Activated naive CD4-positive, alpha-beta T cell treated with anti-CD3 and anti-CD28 coated beads for 36 hours (primary cell): Measurements from ENCODE around the gene ADGRD2. TPM values are rescaled to one million over a fixed set of nuclear protein-coding genes. Genes with fewer than 3 reads are reported as not detected.

ENCODE experiments used
- CTCF ChIA-PET: fragments of 350-600 bp; sonication (Branson Sonifier 250); formaldehyde crosslinking; loops from one replicate; lab custom pipeline; 2021; ENCODE audit warnings: antibody characterized with exemption; lab: Charles Lee
- DNase-seq: peaks from one replicate; pipeline ENCODE4 v3.0.0-alpha.2; 2020
- H3K27ac Mint-ChIP-seq: one replicate; pipeline ENCODE4 v1.8.0; 2021; ENCODE audit warnings: mild to moderate bottlenecking, mixed read lengths
- H3K27me3 Mint-ChIP-seq: one replicate; pipeline ENCODE4 v1.8.0; 2021; ENCODE audit warnings: low read depth, mixed read lengths
- H3K36me3 Mint-ChIP-seq: one replicate; pipeline ENCODE4 v1.8.0; 2021; ENCODE audit warnings: low read depth, mixed read lengths
- H3K4me1 Mint-ChIP-seq: one replicate; pipeline ENCODE4 v1.8.0; 2021; ENCODE audit warnings: low read depth, mixed read lengths
- H3K4me3 Mint-ChIP-seq: one replicate; pipeline ENCODE4 v1.8.0; 2021; ENCODE audit warnings: mild to moderate bottlenecking, moderate library complexity, mixed read lengths
- H3K9me3 Mint-ChIP-seq: one replicate; pipeline ENCODE4 v1.8.0; 2021; ENCODE audit warnings: mixed read lengths
- intact Hi-C: fragments of 100-400 bp; cut with micrococcal nuclease; formaldehyde crosslinking; loops from one replicate; pipeline ENCODE4 v1.15.1; 2023
- total RNA-seq, 2 experiments: library from RNA; stranded (reverse); gene quantifications; one replicate each; pipeline ENCODE4 v1.2.3, GENCODE V29; 2021

ADGRD2 gene
- total RNA-seq, 2 experiments from 2014 or later = not detected

DNA sequence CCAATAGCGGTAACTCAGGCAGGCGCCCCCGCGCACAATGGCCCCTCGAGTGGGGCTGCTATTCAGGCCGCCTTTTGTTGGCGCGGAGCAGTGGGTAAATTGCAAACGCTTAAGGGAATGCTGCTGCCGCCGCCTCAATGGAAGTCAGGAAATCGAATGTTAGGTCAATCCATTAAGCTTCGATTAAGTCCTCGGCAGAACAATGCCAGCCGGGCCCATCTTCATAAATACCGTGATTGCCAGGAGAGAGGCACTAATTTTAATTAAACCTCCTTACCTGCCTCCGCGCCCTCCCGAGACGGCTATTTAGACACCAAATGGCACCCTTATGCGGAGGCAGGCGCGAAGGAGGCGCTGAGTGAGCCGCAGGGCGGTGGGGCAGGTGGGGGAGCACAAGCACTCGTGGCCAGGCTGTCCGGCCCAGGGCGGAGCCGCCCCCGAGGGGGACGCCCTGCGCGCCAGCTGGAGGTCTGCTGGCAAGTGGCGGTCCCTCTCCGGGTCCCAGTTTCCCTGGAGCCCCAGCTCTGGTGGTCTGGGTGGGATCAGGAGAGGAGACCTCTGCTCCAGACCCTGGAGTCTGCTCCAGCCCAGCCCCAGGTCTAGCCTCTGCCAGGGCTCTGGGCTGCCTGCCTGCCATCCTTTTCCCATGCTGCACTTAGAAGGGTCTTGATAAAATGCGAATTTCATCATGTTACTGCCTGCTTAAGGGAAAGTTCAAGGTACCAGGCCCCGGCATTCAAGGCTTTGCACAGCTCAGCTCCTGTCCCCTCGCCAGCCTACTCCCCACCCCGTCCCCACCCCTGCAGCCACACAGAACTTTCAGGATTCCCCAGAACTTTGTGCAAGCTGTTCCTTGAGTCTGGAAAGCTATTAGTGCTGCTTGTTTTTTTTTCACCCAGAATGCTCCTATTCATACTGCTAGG lies 37.3 kb downstream of the ADGRD2 start:
- H3K4me1 Mint-ChIP-seq = no peaks in the 10 kb centered on the region
- H3K36me3 Mint-ChIP-seq = no peaks in the 10 kb centered on the region
- intact Hi-C loops = no loop called here
- no peaks in the 10 kb centered on the region for H3K9me3 Mint-ChIP-seq
- DNase-seq = no peak
- H3K27me3 Mint-ChIP-seq = no peaks in the 10 kb centered on the region
- CTCF ChIA-PET = interaction anchor here (0.6 kb wide), 1 partner anchor 144 kb away, joined by 4 read pairs; no protein-coding TSS in a partner anchor
- no peak overlapping the region for H3K4me3 Mint-ChIP-seq
- H3K27ac Mint-ChIP-seq = no peak overlapping the region

DNA sequence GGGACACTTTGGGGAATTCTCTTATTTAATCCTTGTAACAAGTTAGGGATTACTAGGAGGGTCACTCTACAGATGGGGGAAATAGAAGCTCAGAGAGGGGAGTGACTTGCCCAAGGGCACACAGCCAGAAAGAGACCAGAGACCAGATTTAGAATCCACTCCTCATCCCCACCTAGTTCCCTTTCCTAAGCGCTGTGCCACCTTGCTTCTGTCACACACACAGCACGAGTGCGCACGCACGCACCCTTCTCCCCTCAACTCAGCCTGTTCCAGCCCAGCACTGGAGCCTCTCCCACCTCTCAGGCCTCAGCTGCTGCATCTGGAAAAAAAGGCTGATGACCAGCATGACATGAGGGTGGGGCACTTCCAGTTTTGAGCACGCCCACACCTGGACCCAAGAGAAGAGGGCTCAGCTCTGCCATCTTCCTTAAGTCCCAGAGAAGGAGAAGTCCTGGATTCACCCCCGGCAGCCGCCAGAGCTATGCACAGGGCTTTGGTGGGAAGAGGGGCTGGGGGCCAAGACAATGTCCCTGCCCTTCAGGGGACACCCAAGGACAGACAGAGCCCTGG lies 38.5 kb downstream of the ADGRD2 start:
- H3K27ac Mint-ChIP-seq = no peak overlapping the region
- no peaks in the 10 kb centered on the region for H3K36me3 Mint-ChIP-seq
- no peaks in the 10 kb centered on the region for H3K4me1 Mint-ChIP-seq
- DNase-seq = no peak
- CTCF ChIA-PET = no interaction called here
- no peaks in the 10 kb centered on the region for H3K27me3 Mint-ChIP-seq
- intact Hi-C loops = no loop called here
- no peak overlapping the region for H3K4me3 Mint-ChIP-seq
- H3K9me3 Mint-ChIP-seq = no peaks in the 10 kb centered on the region

DNA sequence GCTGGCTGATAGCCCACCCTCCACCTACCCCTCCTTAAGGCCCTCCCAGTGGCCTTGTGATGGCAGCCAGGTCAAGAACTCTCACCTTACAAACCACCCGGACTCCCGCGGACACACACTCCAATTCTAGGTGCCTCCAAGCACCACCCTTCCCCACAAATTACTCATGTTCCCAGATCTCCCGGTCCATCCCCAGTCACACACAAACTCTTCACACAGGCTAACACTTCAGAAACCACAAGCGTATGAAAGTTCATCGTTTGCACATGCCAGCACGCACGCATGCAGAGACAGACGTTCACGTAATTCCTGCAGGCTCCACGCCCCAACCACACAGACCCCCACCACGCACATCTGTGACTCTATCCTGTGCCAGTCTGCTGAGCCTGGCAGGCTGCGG lies 39.0 kb downstream of the ADGRD2 start:
- Mint-ChIP-seq H3K27ac (no peak overlapping the region), H3K4me1 (peaks cover 1% of the 10 kb centered on the region), H3K27me3 (no peaks in the 10 kb centered on the region), H3K36me3 (no peaks in the 10 kb centered on the region), H3K4me3 (no peak overlapping the region), H3K9me3 (no peaks in the 10 kb centered on the region)
- intact Hi-C loops = no loop called here
- CTCF ChIA-PET = no interaction called here
- no peak for DNase-seq

DNA sequence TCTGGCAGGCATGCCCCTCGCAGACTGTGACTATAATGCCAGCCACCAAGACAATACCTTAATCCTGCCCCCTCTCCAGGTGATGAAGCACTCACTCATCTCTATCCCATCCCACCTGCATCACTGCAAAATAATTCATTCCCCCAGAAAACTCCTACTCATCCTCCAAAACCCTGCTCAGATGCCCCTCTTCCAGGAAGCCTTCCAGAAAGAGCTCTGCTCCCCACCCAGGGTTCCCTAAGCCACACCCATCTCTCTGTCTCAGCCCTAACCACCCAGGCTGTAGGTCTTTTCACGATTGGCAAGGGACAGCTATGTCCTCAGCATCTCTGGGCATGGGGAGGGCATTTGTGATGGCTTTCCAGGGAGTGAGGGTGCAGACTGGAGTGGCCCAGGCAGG lies 39.8 kb downstream of the ADGRD2 start:
- H3K27me3 Mint-ChIP-seq = no peaks in the 10 kb centered on the region
- CTCF ChIA-PET = no interaction called here
- intact Hi-C loops = no loop called here
- peaks cover 4% of the 10 kb centered on the region for H3K4me1 Mint-ChIP-seq
- H3K9me3 Mint-ChIP-seq = no peaks in the 10 kb centered on the region
- H3K36me3 Mint-ChIP-seq = no peaks in the 10 kb centered on the region
- DNase-seq = no peak
- no peak overlapping the region for H3K27ac Mint-ChIP-seq
- H3K4me3 Mint-ChIP-seq = no peak overlapping the region

DNA sequence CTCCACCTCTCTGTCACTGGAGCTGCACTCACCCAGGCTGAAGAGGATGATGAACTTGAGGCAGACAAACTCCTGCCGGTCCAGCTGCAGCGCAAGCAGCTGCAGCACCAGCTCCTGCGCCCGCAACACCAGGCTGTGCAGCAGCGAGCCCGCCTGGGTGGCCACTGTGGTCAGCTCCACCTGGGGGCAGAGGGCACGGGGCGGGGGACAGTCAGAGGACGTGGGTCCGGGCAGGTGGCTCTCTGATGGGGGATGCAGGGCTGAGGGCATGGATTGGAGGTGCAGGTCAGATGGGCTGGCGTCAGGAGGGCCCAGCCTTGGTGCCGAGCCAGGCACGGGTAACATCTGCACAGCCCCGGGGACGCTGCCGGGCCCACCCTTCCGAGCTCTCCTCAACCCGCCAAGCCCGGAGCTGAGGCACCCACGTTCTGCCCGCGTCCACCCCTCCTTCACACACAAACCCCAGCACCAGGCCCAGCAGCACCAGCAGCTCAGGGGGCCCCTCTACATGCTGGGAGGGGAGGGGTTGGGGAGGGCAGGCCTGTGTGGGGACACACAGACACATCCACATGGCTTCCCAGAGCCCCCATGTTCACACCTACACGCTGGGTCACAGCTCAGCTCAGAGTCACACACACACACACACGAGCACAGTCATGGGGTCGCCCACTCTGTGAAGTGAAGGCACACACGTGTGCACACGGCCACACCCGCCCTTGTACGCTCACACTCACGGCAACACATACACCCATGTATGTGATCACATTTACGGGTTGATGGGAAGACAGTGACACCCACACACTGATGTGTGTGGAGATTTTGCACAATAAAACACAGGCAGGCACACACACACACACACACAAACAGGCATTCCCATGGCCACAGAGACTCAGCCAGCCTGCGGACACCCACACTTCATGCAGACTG lies 41.1 kb downstream of the ADGRD2 start:
- H3K27ac Mint-ChIP-seq = no peak overlapping the region
- H3K4me3 Mint-ChIP-seq = no peak overlapping the region
- CTCF ChIA-PET = interaction anchor here (0.5 kb wide), 1 partner anchor 119 kb away, joined by 3 read pairs; no protein-coding TSS in a partner anchor

DNA sequence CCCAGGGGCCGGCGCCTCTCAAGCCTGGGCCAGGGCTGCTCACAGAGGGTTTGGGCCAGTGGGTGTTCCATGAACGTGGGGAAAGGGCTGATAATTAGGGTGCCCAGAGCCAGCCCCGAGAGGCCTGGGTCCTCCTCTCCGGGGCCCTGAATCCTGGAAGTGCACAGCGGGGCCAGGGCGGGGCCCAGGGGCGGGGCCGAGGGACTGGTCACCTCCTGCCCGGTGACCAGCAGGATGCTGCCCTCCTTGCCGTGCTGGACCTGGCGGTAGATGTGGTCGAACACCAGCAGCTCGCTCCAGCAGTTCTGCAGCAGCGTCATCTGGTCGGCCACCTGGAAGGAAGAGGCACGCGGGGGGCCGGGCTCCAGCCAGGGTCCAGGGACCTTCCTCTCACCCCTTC lies 42.6 kb downstream of the ADGRD2 start:
- CTCF ChIA-PET = no interaction called here
- H3K9me3 Mint-ChIP-seq = no peaks in the 10 kb centered on the region
- no peaks in the 10 kb centered on the region for H3K27me3 Mint-ChIP-seq
- no peak for DNase-seq
- intact Hi-C loops = no loop called here
- peaks cover 20% of the 10 kb centered on the region for H3K4me1 Mint-ChIP-seq
- no peak overlapping the region for H3K27ac Mint-ChIP-seq
- H3K36me3 Mint-ChIP-seq = no peaks in the 10 kb centered on the region
- no peak overlapping the region for H3K4me3 Mint-ChIP-seq

More for the DNA sequence above, 41.1 kb downstream of the ADGRD2 start:
- Mint-ChIP-seq H3K4me1 (peaks cover 15% of the 10 kb centered on the region), H3K27me3 (no peaks in the 10 kb centered on the region), H3K36me3 (no peaks in the 10 kb centered on the region), H3K9me3 (no peaks in the 10 kb centered on the region)
- intact Hi-C loops = no loop called here
- no peak for DNase-seq

DNA sequence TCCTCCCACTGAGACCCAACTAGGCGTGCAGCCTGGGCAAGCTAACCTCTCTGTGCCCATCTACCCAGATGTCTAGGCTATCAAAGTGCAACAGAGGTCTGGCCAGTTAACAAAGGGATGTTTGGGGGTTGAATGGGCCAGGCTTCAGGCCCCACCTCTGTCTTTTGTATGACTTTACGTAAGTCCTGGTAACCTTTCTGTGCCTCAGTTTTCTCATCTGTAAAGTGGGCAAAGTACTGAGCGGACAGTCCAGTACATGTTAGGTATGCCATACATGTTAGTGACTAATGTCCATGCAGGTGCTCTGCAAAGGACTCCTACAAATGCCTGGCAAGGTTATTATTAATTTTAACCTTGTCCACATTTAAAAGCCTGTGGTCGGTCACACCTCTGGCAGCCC lies 43.0 kb downstream of the ADGRD2 start:
- no peak overlapping the region for H3K27ac Mint-ChIP-seq
- peaks cover 20% of the 10 kb centered on the region for H3K4me1 Mint-ChIP-seq
- CTCF ChIA-PET = no interaction called here
- no peaks in the 10 kb centered on the region for H3K27me3 Mint-ChIP-seq
- H3K9me3 Mint-ChIP-seq = no peaks in the 10 kb centered on the region
- DNase-seq = no peak
- H3K4me3 Mint-ChIP-seq = no peak overlapping the region
- intact Hi-C loops = no loop called here
- H3K36me3 Mint-ChIP-seq = no peaks in the 10 kb centered on the region

DNA sequence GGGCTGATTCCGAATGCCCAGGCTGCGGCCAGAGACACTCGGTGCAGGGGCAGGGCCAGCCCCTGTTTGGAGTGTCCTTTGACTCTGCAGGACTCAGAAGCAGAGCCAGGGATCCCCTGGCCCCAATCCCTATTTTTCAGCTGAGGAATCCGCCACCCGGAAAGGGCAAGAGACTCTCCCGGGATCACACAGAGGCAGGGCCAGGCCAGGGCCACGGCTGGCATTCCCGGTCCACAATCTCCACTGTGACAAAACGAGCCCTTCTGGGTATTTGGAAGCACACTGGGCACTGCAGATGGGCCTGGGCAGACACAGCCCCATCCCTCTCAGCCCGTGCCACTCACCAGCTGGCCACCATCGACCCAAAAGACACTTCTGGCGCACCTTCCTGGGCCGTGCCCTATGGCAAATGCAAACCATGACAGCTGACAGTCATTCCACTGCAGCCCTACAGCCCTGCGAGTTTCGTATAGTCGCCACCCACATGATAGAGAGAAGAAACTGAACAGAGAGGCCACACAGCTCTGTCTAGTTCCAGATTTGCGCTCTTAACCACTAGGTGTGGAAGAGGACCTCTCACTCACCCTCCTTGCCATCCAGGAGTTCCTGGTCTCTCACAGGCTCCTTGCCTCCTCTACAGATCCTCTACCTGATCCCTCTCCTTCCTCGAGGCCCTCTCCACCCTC lies 43.7 kb downstream of the ADGRD2 start:
- Mint-ChIP-seq H3K27me3 (no peaks in the 10 kb centered on the region), H3K27ac (no peak overlapping the region), H3K9me3 (no peaks in the 10 kb centered on the region), H3K4me1 (peaks cover 20% of the 10 kb centered on the region), H3K36me3 (no peaks in the 10 kb centered on the region), H3K4me3 (no peak overlapping the region)
- intact Hi-C loops = no loop called here
- DNase-seq = no peak
- CTCF ChIA-PET = no interaction called here

DNA sequence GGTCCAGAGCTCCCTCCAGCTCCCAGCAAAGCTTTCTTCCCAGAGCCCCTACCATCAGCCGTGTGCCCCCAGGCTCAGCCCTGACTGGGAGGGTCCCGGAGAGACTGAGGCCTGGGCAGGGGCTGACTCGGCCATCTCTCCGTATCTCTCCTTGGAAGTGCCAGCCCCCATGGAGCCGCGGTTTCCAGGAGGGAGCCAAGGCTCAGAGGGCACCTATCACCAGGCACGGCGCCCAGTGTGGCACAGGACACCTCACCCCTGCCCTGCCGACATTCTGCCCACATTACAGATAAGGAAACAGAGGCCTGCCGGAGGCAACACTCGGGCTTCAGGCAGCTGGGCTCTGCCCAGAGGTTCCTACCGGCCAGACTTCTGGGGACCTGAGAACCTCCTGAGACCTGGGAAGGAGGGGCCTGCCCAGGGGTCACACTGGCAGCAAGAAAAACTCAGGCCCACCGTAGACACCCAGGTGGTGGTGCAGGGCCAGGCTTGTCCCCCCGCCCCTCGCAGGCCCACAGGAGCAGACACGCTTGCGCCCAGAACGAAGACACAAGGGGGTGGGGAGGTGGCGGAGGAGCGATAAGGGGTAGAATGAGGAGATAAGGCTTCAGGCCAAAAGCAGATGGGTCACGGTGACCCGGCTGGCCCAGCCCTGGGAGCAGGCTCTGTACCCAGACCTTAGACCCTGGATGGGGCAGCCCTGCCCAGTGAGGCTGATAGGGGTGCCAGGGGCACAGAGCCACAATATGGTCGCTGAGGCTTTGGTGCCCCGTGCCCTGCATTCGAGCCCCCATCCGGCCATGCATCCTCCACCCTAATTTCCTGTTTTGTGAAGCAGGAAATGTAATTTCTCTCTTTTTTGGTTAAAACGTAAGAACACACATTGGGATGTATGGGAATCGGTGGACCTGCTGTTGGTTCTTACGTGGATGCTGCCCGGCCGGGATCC lies 45.1 kb downstream of the ADGRD2 start:
- Mint-ChIP-seq H3K27ac (no peak overlapping the region), H3K27me3 (no peaks in the 10 kb centered on the region), H3K36me3 (no peaks in the 10 kb centered on the region), H3K4me3 (no peak overlapping the region), H3K9me3 (no peaks in the 10 kb centered on the region), H3K4me1 (peaks cover 25% of the 10 kb centered on the region)
- no peak for DNase-seq
- intact Hi-C loops = no loop called here
- CTCF ChIA-PET = no interaction called here

DNA sequence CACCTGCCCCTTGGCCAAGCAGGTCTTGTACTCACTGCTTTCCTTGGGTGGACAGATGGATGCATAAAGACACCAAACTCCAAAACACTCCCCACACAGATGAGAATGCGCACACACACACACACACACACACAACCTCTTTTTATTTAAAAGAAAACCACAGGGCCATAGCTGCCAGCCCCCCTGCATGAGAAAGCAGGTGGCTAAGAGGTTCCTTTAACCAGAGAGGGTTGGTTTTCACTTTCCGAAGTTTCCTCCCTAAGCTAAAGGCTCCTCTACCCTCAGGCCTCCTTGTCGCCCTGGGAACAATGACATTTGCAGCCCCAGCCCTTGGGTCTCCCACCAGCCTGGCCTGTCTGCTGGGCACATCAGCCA lies 45.8 kb downstream of the ADGRD2 start:
- H3K27ac Mint-ChIP-seq = no peak overlapping the region
- CTCF ChIA-PET = interaction anchor here (0.8 to 1.5 kb wide), 2 partner anchors 41 to 76 kb away, joined by 3 to 5 read pairs; no protein-coding TSS in a partner anchor

DNA sequence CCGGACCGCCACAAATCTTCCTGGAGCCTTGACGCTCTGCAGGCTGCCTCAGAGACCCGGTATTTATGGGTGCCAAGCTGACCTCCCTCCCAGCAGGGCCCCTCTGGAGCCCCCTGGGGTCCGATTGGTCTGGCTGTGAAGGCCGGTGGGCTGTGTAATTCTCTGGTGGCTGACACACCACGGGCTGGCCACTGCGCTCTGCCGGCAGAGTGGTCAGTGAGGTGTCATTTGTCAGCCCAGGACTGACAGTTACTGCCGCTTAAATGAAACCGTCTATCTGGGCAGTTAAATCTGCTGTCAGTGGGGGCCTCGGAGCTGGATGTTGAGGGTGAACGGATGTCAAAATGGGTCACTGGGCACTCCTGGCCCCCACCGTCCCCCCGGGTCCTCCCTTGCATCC lies 46.2 kb downstream of the ADGRD2 start:
- CTCF ChIA-PET = interaction anchor here (0.8 to 1.5 kb wide), 2 partner anchors 40 to 76 kb away, joined by 3 to 5 read pairs; no protein-coding TSS in a partner anchor
- DNase-seq = no peak
- Mint-ChIP-seq H3K9me3 (no peaks in the 10 kb centered on the region), H3K4me3 (no peak overlapping the region), H3K27me3 (no peaks in the 10 kb centered on the region), H3K27ac (no peak overlapping the region), H3K4me1 (peaks cover 30% of the 10 kb centered on the region), H3K36me3 (no peaks in the 10 kb centered on the region)
- intact Hi-C loops = no loop called here

More for the DNA sequence above, 45.8 kb downstream of the ADGRD2 start:
- no peak overlapping the region for H3K4me3 Mint-ChIP-seq
- H3K4me1 Mint-ChIP-seq = peaks cover 30% of the 10 kb centered on the region
- H3K9me3 Mint-ChIP-seq = no peaks in the 10 kb centered on the region
- no peaks in the 10 kb centered on the region for H3K27me3 Mint-ChIP-seq
- H3K36me3 Mint-ChIP-seq = no peaks in the 10 kb centered on the region
- no peak for DNase-seq
- intact Hi-C loops = no loop called here
